Measurements from ENCODE around the gene COA1.

DNA sequence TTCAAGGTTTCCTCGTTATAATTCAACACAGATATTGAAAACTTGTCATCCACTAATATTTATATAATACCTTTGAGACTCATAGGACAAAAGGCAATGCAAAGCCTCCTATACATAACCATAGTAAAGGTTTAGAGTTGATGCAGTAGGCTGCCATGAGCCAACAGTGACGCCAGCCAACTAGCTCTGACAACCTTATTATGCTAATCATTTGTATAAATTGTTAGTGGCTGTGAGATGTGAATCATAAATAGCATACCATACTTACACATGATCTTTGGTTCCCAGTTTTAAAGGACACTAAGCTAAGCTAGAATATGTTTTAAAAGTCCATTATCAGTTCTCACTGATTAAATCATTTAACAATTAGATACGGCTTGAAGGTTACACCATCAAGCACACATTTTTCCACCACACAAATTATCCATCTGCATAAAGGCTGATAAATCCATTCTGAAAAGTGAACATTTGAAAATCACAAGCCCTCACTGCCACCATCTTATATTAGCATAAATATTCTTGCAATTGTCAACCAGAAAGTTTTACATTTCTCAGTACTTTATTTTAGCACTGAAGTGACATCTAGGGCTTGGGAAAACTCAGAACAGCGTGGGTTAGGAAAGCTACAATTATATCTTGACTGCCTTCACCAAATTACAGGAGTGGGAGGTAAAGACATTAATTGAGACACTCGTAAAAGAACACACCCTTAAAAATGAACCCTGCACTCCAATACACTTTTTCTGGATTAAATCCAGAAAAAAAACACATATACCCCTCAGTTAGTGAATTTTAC, 30.7 kb downstream of the COA1 start:
- TF ChIP-seq CTCF (IDR thresholded peaks at IDR 0.05), result no peak
- TF ChIP-seq POLR2A (IDR thresholded peaks at IDR 0.05), result no peak
- no peak for TF ChIP-seq POLR2AphosphoS5 (IDR thresholded peaks at IDR 0.05)
